Measurements from ENCODE around the gene ARAF. TPM values are rescaled to one million over a fixed set of nuclear protein-coding genes. Genes with fewer than 3 reads are reported as not detected.

The ARAF gene
- total RNA-seq, 1 experiment from 2014 or later: 63.5 TPM

Small RNA genes lying within 50 kb of the gene (microRNA-seq; reads per million reads assigned to microRNA genes)
- not detected for gene MIR4769

Other genes starting within 250 kb of the ARAF start
- gene ZNF157, start 190.6 kb upstream of the ARAF start, total RNA-seq (2022): not detected in 2 replicates
- gene ZNF41, start 78.0 kb upstream of the ARAF start, total RNA-seq (2022): 5.6 and 7.0 TPM in 2 replicates
- gene TIMP1, start 21.2 kb downstream of the ARAF start, total RNA-seq (2022): 647 and 720 TPM in 2 replicates
- gene SYN1, start 58.7 kb downstream of the ARAF start, total RNA-seq (2022): 0.27 and 0.49 TPM in 2 replicates
- gene CFP, start 68.7 kb downstream of the ARAF start, total RNA-seq (2022): 0.56 and 0.71 TPM in 2 replicates
- gene ELK1, start 89.4 kb downstream of the ARAF start, total RNA-seq (2022): 48.8 and 51.7 TPM in 2 replicates
- gene UXT, start 98.0 kb downstream of the ARAF start, total RNA-seq (2022): 112 and 140 TPM in 2 replicates

Data from MCF 10A (cell line).